GM21786 (cell line): ENCODE measurements around the gene CHCHD3.
A peak's percentile ranks its signal among the peaks of the same experiment; 100 is the strongest.

Experiments used
- ATAC-seq: cut with Tn5 transposase; IDR thresholded peaks from one replicate; pipeline ENCODE4 v1.9.1; 2021; ENCODE audit not compliant: unreplicated experiment

The CHCHD3 gene

GRCh38 chr7:133047321-133047720, 34.6 kb downstream of the CHCHD3 start:
- no peak for ATAC-seq

DNA sequence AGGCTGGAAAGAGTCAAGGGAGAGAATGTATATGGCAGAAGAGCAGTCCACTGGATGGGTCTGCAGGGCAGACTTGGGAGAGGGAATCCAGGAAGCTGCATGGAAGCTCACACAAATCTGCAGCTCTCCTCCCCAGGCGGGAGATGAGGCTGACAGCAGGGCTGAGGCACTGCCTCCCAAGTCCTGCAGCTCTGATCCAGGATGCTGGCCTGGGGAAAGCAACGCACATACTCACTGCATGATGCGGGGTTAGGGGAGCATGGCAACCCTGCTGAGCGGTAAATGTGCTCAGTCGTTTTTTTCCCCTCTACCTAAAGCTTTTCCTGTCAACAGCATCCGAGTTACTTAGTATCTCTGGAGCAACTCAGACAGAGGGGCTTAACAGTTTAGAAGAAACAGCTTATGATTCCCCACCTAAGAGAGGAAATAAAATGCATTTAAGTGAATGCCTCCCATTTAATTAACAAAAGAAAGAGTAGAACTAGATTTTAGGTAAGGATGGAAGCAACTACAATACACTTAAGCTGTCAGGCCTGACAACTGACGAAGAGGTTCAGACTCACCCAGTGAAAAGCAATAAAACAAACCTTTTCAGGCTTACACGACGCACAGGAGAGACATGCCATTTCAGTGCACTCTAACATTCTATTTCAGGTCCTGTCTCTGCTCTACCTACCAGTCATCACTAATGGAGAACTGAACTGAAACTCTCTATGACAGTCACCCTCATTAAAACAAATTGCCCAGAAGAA, 37.0 kb downstream of the CHCHD3 start:
- no peak for ATAC-seq

DNA sequence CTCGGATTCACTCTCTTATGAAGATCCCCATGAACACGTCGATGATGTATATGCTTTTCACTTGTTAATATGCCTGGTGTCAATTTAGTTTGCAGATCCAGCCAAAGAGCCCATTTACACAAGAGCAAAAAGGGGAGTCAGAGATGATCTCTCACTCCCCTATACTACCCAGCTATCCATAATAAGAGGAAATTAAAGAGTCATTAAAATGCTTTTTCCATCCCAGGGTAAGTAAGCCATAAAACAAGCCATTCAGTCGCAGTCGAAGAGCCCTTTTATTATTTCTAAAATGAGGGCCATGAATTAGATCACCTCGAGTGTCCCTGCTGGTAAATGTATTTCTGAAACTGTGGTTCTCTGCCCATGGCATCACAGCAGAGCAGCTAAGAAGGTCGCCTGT, 41.2 kb downstream of the CHCHD3 start:
- ATAC-seq = no peak

DNA sequence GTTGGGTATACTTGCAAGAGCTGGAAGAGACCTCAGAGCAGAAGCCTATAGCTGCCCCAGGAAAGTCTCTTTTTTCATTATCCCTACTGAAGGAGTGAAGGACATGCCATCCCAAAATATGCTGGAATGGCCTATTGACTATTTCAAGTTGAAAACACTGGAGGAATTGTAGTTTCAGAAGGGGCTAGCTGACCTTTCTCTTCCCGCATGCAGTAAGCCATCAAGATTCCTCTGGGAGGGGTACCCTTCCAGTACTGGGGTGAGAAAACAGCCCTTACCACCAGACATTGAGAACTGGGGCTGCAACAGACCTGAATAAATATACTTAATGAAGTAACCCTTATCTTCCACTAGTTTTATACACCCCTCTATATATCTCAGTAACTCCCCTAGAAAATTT, 41.7 kb downstream of the CHCHD3 start:
- no peak for ATAC-seq

DNA sequence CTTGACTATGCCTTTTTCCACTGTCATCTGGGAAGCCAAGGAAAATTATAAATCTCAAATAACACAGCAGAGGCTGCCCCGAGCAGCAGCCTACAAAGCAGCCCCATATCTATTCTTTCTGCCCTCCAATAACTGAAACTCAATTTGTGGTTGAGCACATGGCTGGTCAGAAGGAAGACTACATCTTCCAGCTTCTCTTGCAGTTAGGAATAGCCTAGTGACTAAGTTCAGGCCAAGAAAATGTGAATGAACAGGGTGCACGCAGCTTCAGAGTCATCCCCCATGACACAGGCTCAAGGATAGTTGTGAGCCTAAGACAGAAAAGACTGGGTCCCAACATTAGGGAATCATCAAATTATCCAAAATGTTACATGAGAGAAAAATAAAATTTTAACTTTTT, 42.3 kb downstream of the CHCHD3 start:
- ATAC-seq = no peak

DNA sequence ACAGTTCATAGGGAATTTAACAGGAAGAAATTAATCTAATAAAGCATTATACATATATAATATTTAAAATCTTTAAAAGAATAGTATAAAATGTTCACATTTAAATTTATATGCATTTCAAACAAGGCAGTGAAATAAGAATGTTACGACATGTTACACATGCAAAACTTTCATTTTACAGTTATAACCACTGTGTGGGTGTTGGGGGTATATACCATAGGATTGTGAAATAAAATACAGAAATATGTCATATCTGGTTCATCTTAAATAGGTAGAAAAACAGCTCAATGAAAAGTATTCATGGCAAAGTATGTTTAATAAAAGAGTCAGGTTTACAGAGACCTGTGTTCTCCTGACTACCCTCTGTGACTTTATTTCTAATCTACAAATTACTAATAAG, 45.6 kb downstream of the CHCHD3 start:
- no peak for ATAC-seq

GRCh38 chr7:133035240-133035639, 46.6 kb downstream of the CHCHD3 start:
- ATAC-seq = peak; percentile 92

DNA sequence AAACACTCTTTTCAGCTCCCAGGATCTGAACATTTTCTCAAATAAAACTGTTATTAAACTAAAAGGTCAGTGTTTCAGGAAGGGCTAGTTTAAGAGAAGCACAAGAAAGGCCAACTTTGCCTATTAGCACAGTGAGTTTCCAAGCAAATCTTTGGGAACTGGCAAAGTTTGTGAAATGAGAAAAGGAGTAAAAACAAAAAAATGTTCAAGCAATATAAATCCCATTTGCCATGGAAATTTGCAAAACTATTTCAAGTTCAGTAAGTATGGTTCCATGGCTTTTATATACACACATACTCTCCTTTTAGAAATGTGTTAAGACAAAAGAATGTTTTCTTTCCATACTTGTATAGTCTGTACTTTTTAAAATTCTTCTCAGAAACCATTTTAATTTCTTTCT, 51.5 kb downstream of the CHCHD3 start:
- ATAC-seq = no peak

GRCh38 chr7:133029463-133029862, 52.4 kb downstream of the CHCHD3 start:
- ATAC-seq = no peak

- ATAC-seq = no peak
Observed at GRCh38 chr7:133027397-133027796, 54.5 kb downstream of the CHCHD3 start.

GRCh38 chr7:133026210-133026859, 55.6 kb downstream of the CHCHD3 start:
- ATAC-seq = no peak

- ATAC-seq = no peak
Observed at GRCh38 chr7:133025056-133025455, 56.8 kb downstream of the CHCHD3 start.

DNA sequence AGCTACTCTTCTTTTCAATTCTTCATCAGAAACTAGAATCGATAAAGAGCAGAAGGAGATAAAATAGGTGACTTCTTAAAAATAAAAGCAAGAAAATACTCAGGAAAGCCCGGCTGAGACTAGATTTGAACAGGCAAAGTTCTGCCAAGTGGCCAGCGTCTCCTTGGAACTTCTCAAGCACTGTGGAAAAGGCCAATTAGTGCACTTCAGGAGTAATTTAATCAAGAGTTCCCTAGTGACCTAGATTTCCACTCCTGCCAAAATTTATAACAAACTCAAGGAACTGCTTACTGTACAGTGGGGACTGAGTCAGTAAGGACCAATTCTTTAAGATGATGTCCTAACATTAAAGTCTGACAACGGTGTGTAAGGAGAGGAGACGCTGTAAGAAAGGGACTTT, 57.3 kb downstream of the CHCHD3 start:
- ATAC-seq = no peak

- no peak for ATAC-seq
Observed at GRCh38 chr7:133023370-133024071, 58.4 kb downstream of the CHCHD3 start.

DNA sequence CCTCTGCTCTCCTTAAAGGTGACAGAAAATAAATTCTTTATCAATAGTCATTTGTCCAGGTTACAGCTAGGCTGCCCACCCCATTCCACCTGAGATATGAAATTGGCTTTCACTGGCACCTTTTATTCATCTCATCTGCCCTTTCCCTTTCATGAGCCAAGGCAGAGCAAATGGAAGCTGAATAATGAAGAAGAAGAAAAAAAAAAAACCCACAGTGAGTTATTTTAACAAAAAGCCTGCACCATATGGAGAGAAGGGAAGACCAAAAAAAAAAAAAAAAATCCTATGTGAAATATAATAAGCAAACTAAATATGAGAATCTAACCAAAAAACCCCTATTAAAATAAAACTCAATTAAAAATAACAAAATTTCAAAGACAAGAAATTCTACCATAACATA, 59.2 kb downstream of the CHCHD3 start:
- ATAC-seq = no peak

DNA sequence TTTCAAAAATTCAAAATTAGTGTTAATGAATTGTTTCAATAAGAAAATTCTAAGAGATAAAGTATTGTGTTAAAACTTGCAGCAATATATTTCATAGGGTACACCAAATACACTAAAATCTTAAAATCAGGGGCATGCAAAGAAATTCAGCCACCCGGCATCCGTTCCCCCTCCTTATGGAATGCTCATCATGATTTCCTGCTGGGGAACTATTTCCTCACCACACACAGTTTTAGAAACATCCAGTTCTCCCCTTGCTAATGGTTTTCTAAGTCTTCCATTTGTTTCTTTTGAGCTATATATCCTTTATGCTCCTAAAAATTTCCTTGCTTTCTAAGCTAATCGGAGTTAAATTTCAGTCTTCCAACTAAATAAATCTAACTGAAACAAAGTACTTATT, 60.7 kb downstream of the CHCHD3 start:
- no peak for ATAC-seq

DNA sequence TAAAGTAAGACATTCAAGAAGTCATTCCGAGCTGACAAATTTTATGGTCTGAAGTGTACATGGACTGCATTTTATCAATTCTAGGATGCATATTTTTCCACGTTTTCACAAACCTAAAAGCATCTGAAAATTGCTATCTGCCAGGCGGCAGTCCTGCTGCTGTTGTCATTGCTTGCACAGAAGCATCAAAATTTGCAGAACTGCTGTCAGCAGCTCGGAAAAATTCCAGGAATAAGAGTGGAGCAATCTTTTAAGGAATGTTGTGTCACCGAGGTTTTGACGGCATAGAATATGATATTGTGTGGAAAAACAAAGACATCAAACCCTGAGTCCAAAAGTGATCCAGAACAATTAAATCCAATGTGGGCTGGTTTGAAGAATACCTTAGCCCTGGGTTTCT, 61.4 kb downstream of the CHCHD3 start:
- ATAC-seq = no peak

DNA sequence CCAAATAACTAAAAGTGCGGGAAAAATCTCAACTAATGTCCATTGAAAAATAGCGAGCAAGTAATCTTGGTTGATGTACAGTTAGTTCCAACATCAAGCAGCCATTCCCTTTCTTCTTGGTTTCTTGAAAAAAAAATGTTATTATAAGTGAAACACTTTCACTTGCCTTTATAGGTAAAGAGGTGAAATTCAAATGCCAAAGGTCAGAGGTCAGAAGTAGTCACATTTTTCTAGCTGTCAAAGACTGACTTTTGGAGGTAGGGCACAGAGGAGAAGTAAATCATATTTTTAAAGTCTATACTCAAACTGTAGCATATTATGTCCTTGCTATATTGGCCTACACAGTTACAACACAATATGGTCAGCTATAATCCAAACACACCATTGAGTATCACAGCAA, 62.3 kb downstream of the CHCHD3 start:
- ATAC-seq = no peak

GRCh38 chr7:133016604-133017003, 65.3 kb downstream of the CHCHD3 start:
- ATAC-seq = no peak

GRCh38 chr7:133015888-133016287, 66.0 kb downstream of the CHCHD3 start:
- no peak for ATAC-seq

DNA sequence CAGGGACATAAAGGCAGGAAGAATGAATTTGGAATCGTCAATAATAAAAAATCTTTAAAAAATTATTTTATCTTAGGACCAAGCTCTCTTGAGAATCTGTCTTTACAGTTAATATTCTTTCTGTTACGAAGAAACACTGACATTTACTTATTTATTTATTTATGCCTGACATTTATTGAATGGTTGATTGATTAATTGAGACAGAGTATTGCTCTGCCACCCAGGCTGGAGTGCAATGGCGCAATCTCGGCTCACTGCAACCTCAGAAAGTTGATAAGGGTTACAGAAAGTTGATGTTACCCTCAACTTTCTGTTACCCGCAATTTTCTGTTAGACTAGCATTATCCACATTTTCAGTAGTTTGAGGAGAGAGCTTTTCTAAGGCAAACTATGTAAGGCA, 70.1 kb downstream of the CHCHD3 start:
- no peak for ATAC-seq
